NCI-H2107 (cell line): Measurements from ENCODE around the gene RAPGEF4.
"Not testable (repeated sequence)": the region's sequence is repeated elsewhere in the genome, so short reads cannot be mapped to it uniquely, and the experiment has no call there.

Experiments used
- DNase-seq: peaks from one replicate; lab custom pipeline; 2025; lab: John Stamatoyannopoulos, UW

Gene RAPGEF4

DNA sequence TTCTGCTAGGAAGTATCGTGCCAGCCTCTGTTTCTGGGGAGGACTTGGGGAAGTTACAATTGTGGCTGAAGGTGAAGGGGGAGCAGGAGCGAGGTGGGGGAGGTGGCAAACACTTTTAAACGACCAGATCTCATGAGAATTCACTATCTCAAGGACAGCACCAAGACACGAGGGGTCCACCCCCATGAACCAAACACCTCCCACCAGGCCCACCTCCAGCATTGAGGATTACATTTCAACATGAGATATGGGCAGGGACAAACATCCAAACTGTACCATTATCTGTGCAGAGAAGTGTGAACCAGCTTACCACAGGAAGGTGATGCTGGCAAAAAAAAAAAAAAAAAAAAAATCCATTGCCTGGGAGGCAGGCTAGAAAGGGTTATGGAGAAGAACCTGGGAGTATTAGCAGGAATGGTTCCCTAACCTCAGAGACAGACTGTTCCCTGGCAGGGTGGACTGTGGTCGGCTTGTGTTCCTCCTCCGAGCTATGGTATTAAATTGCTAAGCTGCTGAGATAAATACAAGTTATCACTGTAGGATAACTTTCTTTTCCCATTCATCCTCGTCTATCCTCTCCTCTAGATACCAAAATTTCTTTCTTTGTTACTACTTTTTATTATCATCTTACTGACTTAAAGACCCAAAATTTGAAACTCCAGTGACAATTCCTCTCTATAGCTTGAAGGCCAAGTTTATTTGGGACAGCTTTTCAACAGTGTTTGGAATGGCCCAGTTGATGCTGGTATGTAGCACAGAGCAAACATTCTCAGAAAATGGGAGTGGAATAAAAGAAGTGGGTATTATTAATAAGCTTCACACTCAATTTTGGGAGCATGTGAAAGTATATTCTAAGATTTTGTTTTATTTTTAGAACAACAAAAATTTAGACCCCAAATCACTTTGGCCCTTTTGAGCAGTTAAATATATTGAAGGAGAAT lies 266.3 kb downstream of the RAPGEF4 start:
- no peak for DNase-seq

DNA sequence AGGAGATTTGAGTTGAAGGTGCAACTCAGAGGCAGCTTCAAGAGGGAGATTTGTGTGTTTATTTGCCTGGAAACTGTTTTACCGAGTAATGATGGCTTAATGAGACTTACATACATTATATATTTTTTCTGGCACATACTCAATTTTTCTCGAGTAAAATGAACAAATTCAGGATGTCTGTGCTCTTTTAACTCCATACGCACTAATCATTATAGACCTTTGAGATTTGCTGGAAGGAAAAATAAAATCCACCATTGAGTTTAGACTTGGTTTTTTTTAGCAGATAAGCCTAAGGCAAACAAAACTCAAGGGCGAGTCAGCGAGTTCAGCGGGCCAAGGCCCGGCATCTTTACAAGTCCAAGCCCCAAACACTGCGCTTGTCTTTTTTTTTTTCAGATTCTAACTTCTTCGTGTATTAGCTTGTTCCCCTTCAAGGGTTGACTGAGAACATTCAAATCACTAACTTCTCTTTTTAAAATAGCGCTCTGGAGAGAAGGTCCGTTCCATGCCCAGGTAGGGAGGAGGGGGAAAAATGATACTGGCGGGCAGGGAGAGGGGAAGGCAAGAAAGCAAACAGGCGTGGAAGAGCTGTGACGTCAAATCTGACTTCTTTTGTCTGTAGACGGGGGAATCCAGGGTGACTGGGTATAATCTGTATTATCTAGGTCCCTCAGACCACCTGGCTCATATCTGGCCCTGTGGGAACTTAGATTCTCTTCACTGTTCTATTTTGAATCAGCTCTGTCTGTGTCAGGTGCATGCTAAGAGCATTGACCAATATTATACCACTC lies 267.3 kb downstream of the RAPGEF4 start:
- no peak for DNase-seq

DNA sequence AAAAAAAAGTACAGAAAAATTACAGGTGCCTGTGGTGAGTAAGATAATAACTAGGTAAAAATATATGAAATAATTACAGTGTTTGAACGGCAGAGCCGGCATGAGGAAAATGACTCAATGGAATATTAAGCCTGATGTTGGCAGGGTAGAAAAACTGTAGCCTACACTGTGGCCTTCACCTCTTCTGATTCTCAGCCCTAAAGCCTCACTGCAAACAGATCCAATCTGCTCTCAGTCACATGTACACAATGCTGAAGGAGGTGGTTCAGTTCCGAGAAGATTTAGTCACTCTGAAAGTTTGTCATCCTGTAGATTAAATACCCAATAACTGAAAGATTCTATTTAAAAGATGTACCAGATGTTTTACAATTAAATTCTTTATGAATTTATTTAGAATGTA lies 273.1 kb downstream of the RAPGEF4 start:
- no peak for DNase-seq

DNA sequence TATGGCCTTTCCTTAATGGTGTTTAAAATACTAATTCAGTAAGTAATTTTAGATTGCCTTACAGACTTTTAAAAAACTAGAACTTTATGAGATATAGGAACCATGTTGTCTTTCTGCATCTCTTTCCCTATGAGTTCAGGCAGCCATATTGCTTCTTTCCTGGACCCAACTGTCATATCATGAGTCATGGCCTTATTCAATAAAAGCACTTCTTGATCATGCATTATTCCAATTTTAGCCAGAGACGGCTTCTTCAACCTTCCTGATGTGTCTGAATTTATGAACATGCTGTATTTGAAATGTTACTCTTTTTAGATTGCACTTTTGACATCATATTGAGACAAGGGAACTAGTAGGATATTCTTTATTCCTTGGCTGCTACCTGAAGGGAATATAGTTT lies 274.6 kb downstream of the RAPGEF4 start:
- no peak for DNase-seq

DNA sequence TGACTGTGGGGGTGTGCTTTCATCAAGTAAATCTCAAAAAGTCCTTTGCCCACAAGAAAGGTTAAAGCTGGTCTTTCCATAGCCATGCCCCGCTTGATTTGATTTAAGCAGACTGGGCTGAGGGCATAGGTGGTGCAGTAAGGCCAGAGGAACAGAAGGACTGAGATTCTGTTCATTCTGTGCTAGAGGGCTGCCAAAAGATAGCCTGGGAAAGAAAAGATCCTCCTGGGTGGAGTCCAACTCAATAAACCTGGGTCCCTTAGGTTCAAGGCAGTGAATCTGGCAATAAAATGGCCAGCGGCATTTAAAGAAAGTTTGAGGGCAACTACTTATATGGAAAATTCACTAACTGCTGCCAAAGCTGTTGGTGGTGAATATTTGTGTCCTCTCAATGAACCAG lies 280.8 kb downstream of the RAPGEF4 start:
- DNase-seq = no peak

DNA sequence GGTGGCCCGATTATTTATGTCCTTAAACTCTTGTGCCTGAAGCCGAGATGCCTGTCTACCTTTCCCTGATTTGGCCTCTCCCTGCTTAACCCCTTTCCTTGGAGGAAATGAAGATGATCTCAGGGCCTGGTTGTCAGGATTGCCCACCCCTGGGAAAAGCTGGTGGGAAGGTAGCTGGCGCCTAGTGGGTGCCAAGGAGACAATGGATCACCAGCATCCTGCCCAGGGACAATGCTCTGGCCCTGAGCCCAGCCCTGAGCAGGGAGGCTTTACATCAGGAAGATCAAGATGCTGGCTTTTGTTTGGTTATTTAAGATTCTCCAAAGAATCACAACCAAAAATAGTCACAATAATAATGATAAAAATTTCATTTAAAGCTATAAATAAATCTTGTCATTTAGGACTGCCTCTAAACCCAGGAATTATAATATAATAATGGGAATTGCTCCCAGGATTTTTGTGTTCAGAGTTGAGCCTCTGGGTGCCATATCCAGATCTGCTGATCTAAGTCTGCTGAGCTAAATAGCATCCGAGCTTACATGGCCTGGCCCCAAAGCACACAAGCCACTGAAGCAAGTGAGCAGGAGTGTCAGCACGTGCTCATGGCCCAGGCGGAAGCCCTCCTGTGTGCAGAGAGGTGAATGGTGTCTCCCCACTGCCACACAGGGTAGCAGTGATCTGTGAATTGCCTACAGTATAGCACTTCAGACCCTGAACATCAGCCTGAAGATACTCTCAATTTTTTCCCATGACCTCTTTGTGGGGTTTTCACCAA lies 282.2 kb downstream of the RAPGEF4 start:
- no peak for DNase-seq

DNA sequence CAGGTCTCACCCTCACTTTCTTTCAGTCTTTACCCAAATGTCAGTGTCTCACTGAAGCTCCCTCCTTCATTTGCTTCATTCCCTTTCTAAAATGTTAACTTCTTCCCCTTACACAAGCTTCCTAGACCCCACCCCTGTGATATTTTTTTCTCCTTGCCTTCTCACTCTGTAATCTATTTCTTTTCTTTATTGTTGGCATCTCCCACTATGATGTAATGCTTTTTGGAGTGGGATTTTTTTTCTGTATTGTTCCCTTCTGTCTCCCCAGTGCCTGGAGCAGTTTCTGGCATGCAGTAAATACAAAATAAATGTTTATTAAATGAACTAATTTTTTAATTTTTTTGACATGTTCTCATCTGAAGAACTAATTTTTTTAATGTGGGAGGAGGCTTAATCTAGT lies 284.1 kb downstream of the RAPGEF4 start:
- no peak for DNase-seq

DNA sequence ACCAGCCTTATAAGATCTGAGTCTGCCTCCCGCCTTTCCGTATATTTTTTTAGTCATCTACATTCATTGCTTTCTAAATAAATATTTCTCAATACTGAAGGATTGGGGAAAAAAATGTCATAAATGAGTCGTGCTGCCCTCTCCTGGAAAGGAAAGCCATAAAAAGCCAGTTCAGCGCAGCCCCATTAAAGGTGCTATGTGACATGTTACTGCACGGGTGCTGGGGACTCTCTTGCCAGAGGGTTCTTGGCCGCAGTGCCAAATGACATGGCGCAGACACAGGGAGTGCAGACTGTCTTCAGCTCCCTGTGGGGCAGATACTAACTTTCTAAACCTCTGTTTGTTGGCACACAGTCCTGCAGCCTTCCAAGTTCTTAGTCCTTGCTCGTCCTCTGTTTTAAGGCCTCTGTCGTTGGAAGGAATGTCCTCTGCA lies 286.3 kb downstream of the RAPGEF4 start:
- DNase-seq = no peak

DNA sequence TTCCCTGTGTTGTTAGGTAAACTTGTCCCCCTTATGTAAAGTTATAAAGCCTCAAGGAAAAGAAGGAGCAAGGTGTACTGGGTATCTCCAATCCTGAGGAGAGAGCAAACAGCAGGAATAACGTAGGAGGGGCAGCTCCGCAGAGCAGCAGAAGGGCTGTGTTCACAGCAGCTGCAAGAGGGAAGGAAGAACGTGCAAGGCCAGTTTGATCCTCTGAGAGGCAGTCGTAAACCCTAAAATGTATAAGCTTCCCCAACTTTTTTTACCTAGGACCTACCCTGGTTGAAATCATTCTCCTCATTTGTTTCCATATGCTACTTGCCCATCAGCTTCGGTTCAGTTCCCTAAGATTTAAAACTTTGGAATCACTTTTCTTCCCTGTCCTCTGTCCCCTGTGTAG lies 288.1 kb downstream of the RAPGEF4 start:
- no peak for DNase-seq

DNA sequence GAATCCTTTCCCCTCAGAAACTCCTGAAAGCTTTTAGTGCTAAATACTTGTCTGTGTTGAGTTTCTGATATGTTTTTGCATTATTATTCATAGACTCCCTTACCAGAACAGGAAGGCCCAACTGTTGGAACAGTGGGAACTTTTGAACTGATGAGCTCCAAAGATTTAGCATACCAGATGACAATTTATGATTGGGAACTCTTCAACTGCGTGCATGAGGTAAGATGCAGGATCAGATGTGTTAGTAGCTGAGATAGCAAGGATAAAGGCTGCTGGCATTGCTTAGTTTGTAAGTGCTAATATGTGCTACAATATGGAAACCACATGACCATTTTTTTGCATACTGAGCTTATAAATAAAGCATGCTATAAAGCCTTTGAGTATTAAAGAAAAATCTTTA lies 290.8 kb downstream of the RAPGEF4 start:
- DNase-seq = no peak

DNA sequence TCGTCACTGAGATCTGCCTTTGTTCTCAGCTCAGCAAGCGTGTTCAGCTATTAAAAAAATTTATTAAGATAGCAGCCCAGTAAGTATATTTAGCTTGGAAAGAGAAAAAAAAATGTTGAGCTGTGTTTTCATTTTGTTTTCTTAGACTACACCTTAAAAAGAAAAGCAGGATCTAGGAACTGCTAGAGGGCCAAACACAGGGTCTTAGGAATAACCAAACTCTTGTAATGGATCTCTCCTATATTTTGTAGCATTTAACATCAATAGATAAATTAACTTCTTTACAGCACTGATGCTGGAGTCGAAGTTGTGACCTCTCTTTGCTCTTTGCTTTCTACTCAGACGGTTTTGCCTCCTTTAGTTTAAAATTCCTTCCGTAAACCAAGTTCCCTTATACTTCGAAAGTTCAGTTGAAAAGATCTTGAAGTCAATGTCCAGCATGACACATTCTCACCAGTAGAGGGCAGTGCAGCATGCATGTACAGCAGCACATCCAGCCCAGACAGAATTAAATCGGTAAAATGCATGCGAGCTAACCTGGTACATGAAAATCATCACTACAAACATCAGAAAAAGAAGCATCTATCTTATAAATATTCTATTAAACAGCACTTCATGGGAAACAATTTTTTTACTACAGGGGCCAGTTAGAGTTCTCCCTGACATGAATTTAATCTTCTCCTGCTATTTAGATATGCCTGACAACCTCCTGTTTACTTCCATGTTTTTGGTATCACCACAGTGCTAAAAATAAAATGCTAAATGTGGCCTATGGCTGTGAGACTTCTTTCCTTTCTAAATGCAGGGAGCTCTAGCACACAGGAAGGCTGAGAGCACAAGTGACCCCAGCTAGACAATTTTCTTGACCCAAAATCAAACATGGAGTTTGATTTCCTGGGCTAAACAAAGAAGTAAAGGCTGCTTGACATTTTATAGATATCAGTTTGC lies 291.8 kb downstream of the RAPGEF4 start:
- DNase-seq = peak; percentile 61

DNA sequence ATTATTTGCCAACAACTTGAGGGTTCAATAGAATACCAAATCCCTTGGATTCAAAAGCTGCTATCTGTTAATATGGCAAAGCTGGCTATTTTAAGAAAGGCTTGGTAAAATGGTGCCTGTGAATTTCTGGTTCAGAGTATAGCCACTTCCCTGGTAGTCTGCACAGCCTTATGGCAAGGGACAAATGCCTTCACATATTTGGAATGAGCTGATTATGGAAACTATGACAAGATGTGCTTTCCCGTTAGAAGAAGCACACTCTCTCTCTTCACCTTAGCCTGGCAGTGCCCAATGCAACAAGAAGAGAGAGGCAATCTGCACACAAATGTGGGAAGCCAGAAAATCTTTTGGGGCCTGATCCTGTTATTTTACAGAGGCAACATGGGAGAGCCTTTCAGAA lies 292.5 kb downstream of the RAPGEF4 start:
- DNase-seq = no peak

DNA sequence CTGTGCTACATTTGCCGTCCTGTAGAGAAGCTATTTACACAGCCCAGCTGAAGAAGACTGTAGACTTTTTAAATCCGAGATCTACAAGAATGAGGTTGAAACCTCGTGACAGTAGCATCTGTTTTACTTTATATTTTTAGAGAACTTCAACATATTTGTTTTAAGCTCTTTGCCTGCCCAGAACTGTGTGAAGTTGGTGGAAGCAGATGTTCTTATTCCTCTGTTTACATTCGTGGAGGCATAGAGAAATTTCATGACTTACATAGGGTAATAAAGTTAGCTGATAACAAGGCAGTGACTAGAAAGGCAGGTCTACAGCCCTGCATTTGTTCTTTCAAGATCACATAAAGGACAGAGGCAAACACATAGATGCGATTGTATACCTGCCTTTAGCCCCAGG lies 293.0 kb downstream of the RAPGEF4 start:
- DNase-seq = no peak

DNA sequence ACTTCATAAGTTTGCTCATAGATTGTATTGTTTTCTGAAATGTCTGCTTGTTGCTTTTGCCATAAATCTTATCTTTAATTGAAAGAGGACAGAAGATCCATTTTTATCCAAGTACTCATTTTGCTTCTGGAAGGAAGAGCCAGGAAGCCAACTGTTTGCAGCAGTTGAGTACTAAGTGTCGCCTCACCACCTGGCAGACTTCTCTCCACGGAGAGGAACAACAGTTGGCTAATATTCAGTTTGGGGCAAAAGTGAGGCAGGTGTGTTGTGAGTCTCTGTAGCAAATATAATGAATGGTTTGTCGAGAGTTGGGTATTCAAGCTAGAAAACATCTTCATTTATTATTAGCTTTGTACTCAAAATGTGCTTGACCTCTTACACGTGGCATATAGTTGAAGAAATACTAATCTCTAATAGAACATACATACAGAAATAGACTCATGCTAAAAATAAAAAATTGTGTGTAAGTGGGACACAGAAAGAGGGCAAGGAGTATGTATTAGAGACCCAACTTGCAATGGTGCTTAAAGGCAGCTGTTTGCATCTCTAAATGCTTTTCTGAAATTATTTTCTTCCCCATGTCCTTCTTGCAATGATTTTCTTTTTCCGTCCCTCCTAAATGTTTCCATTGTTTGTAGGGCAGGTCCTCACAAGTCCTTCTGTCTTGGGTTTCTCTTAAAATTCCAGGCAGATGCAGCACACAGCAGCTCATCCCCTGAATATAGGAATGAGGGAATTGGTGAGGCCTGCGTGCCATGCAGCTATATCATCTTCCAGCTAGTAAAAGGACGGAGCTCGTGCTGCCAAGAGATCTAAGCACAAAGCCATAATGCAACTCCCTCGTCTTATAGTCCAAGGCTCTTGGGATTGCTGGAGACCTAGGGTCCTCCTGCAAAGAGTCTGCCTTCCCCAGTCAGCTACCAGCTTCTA lies 295.2 kb downstream of the RAPGEF4 start:
- DNase-seq = no peak

DNA sequence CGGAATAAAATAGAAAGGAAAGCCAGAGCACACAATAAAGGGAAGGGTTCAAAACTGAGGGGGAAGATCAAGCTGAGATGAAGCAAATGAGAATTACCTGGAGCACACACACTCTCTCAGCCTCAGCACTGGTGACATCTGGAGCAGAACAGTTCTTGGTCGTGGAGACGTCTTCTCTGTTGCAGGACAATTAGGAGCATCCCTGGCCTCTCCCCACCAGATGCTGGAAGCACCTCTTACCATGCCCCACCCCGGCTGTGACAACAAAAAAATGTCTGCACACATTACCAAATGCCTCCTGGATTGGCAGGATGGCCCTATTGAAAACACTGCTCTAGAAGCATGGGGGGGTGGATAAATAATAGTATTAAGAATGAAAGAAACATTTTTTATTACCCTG lies 296.4 kb downstream of the RAPGEF4 start:
- no peak for DNase-seq

DNA sequence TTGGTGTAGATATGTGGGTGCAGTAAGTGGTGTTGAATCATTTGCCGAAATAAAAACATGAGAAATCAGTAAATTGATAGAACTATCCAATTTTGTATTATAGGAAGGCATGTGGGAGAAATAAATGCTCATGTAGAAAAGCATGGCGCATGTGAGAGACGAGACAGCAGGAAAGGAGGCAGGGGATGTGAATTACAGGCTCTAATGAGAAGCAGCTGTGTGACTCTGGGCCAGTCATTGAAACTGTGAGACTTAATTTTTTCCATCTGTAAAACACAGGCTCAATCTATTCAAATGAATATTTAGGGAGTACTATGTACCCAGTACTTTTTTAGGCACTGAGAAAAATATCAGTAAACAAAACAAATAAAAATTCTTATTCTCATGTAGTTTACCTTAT lies 297.4 kb downstream of the RAPGEF4 start:
- no peak for DNase-seq

DNA sequence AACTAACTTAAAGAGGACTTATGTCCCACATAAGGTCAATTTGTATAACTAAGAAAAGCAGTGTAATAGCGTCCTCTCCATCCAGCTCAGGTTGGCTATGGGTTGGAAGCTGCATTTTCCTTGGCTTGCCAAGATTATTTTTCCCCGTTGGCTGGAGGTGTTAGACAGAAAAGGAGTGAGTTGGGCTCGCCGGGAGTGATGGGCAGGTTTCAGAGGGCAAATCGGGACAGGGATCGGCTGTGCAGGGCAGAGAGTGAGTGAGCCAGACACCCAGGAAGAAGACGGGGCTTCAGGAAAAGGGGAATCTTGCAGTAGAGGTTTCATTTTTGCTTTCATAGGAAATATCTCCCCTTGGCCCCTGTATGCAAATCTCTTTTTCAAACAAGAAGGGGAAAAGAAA lies 298.5 kb downstream of the RAPGEF4 start:
- no peak for DNase-seq

DNA sequence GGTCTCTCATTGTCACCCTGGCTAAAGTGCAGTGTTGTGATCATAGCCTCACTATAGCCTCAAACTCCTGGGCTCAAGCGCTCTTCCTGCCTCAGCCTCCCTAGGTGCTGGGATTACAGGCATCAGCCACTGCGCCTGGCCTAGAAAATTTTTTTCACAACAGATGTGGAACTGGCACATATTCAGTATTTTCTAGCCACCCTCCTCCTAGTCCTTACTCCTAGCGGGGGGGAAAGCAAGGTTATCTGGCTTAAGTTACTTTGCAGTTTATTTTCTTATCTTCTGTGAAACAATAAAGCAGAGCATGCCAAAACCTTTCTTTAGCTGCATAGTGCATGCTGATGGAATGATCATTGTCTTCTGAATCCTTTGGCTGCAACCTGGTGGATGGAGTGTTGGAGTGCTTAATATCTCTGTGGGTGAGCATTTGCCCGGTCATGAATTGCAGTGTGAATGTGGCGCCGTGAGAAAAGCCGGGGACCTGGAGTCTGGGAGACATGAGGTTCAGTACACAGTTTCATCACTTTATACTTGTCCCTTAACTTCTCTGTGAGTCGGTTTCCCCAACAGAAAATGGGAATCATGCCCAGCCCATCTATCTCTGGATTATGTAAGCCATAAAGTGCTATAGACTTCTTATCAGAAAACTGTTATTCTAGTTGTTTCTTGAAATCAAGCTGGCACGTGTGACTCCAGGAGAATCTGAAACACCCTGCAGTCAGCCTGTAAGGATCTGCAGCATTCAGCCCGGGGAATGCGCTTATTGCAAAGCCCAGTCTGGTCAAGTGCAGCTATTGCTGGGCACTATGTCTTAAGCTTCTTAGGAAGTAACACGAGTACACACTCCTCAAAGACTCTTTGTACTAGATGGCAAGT lies 301.8 kb downstream of the RAPGEF4 start:
- DNase-seq = no peak

DNA sequence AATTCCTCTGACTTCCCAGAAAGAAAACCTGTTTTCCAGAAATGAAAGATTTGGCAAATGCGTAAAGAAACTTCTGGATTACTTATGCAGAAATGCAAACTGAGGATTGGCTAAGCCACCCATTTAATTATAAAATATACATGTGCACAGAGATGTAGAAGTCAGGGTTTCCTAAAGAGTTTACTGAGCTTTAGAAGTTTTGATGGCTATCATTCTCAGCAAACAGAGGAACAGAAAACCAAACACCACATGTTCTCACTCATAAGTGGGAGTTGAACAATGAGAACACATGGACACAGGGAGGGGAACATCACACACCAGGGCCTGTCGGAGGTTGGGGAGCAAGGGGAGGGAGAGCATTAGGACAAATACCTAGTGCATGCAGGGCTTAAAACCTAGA lies 302.6 kb downstream of the RAPGEF4 start:
- DNase-seq = not testable (repeated sequence)
